Endothelial cell (in vitro differentiated cells): Measurements from ENCODE around the gene PLSCR3. TPM values are rescaled to one million over a fixed set of nuclear protein-coding genes. Genes with fewer than 3 reads are reported as not detected.

Experiments used
- DNase-seq: peaks from one replicate; pipeline ENCODE4 v3.0.0; 2021; ENCODE audit warnings: low spot score
- H3K27ac Mint-ChIP-seq: one replicate; pipeline ENCODE4 v1.8.0; 2021; ENCODE audit warnings: mixed read lengths, inconsistent platforms; ENCODE audit not compliant: unreplicated experiment
- H3K27me3 Mint-ChIP-seq: one replicate; pipeline ENCODE4 v1.8.0; 2021; ENCODE audit warnings: mild to moderate bottlenecking, moderate library complexity, mixed read lengths, inconsistent platforms; ENCODE audit not compliant: unreplicated experiment
- H3K36me3 Mint-ChIP-seq: one replicate; pipeline ENCODE4 v1.8.0; 2021; ENCODE audit warnings: mild to moderate bottlenecking, low read depth, mixed read lengths, inconsistent platforms; ENCODE audit not compliant: unreplicated experiment
- H3K4me1 Mint-ChIP-seq: one replicate; pipeline ENCODE4 v1.8.0; 2021; ENCODE audit warnings: mild to moderate bottlenecking, mixed read lengths, inconsistent platforms; ENCODE audit not compliant: unreplicated experiment
- H3K4me3 Mint-ChIP-seq: one replicate; pipeline ENCODE4 v1.8.0; 2021; ENCODE audit warnings: mild to moderate bottlenecking, mixed read lengths, inconsistent platforms; ENCODE audit not compliant: unreplicated experiment
- H3K9me3 Mint-ChIP-seq: one replicate; pipeline ENCODE4 v1.8.0; 2021; ENCODE audit warnings: mixed read lengths, inconsistent platforms; ENCODE audit not compliant: unreplicated experiment
- CTCF ChIP-seq: fragments of 200-600 bp; sonication (generic); IDR thresholded peaks from one replicate; pipeline ENCODE4 v1.5.0; 2021; ENCODE audit warnings: antibody characterized with exemption; ENCODE audit not compliant: unreplicated experiment
- total RNA-seq: library from RNA; stranded (reverse); fragmentation: NEBNext Ultra II Directional; extraction: Animal tissue kit (Norgen Biotek cat#: 25700); gene quantifications from one replicate; pipeline ENCODE4 v1.2.1, GENCODE V29; 2021; ENCODE audit not compliant: unreplicated experiment

PLSCR3 gene
- total RNA-seq, 1 donor from 2014 or later: 74.2 TPM

GRCh38 chr17:7356072-7356549 lies 38.2 kb downstream of the PLSCR3 start:
- H3K4me1 Mint-ChIP-seq: peaks cover 15% of the 10 kb centered on the region
- H3K27ac Mint-ChIP-seq: no peak overlapping the region
- H3K27me3 Mint-ChIP-seq: peaks cover 10% of the 10 kb centered on the region
- TF ChIP-seq CTCF: peak; percentile 71
- no peaks in the 10 kb centered on the region for H3K36me3 Mint-ChIP-seq
- H3K4me3 Mint-ChIP-seq: no peak overlapping the region
- no peaks in the 10 kb centered on the region for H3K9me3 Mint-ChIP-seq
- peak; percentile 87 for DNase-seq

- Mint-ChIP-seq H3K36me3 (no peaks in the 10 kb centered on the region), H3K4me1 (peaks cover 15% of the 10 kb centered on the region), H3K27ac (no peak overlapping the region), H3K27me3 (peaks cover 10% of the 10 kb centered on the region), H3K4me3 (no peak overlapping the region), H3K9me3 (no peaks in the 10 kb centered on the region)
- no peak for DNase-seq
- TF ChIP-seq CTCF: no peak
Measured at GRCh38 chr17:7355573-7355972, 38.8 kb downstream of the PLSCR3 start.

GRCh38 chr17:7355053-7355452 lies 39.3 kb downstream of the PLSCR3 start, which contains the start of gene TMEM95:
TSS of gene TMEM95 (plus strand) at chr17:7355156. CDS start at chr17:7355205, 49 bp downstream.
- TF ChIP-seq CTCF: no peak
- Mint-ChIP-seq H3K36me3 (no peaks in the 10 kb centered on the region), H3K27ac (no peak within 1 kb of the TSS), H3K4me1 (peaks cover 15% of the 10 kb centered on the region), H3K27me3 (peaks cover 10% of the 10 kb centered on the region), H3K4me3 (peak within 1 kb of the TSS; percentile 73), H3K9me3 (no peaks in the 10 kb centered on the region)
- DNase-seq: no peak

GRCh38 chr17:7354262-7354843 lies 40.0 kb downstream of the PLSCR3 start:
- Mint-ChIP-seq H3K9me3 (no peaks in the 10 kb centered on the region), H3K27me3 (peaks cover 16% of the 10 kb centered on the region), H3K4me3 (peak overlapping the region; percentile 73), H3K36me3 (no peaks in the 10 kb centered on the region), H3K4me1 (peaks cover 16% of the 10 kb centered on the region), H3K27ac (no peak overlapping the region)
- TF ChIP-seq CTCF: no peak
- no peak for DNase-seq

GRCh38 chr17:7352910-7353635 lies 41.3 kb downstream of the PLSCR3 start:
- H3K4me1 Mint-ChIP-seq: peaks cover 10% of the 10 kb centered on the region
- no peak for DNase-seq
- H3K27me3 Mint-ChIP-seq: peaks cover 16% of the 10 kb centered on the region
- H3K27ac Mint-ChIP-seq: peak overlapping the region; percentile 70
- H3K9me3 Mint-ChIP-seq: no peaks in the 10 kb centered on the region
- peak overlapping the region; percentile 91 for H3K4me3 Mint-ChIP-seq
- no peaks in the 10 kb centered on the region for H3K36me3 Mint-ChIP-seq
- no peak for TF ChIP-seq CTCF
